GM18502 (cell line): Measurements from ENCODE around the gene MTO1.
A peak's percentile ranks its signal among the peaks of the same experiment; 100 is the strongest.
"Not testable (repeated sequence)": the region's sequence is repeated elsewhere in the genome, so short reads cannot be mapped to it uniquely, and the experiment has no call there.

Experiments
- ATAC-seq: cut with Tn5 transposase; IDR thresholded peaks from one replicate; pipeline ENCODE4 v1.9.1; 2021; ENCODE audit warnings: mild to moderate bottlenecking; ENCODE audit not compliant: unreplicated experiment, poor library complexity

The MTO1 gene

DNA sequence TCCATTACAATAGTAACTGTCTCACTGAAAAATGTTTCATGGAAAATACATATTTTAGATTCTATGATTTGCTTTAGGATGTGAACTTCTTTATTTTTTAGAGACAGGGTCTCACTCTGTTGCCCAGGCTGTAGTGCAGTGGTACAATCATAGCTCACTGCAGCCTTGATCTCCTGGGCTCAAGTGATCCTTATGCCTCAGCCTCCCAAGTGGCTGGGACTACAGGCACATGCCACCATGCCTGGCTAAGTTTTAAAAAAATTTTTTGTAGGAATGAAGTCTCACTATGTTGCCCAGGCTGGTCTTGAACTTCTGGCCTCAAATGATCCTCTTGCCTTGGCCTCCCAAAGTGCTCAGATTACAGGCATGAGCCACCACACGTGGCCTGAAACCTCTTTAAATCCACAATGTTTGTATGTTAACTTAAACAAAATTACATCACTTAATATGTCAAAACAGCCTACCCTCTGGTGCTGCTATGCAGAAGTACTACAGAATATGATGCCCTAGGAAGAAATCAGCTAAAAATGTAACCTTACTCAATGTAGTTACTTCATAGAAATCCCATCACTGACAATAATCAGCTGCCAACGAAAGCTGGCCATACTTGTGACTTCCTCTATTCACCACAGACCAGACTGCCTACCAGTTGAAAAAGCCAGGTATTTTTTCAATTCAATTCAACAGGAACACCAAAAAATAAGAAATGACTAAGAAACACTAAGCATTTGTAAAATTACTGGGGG, 41.7 kb downstream of the MTO1 start:
- ATAC-seq, result no peak

DNA sequence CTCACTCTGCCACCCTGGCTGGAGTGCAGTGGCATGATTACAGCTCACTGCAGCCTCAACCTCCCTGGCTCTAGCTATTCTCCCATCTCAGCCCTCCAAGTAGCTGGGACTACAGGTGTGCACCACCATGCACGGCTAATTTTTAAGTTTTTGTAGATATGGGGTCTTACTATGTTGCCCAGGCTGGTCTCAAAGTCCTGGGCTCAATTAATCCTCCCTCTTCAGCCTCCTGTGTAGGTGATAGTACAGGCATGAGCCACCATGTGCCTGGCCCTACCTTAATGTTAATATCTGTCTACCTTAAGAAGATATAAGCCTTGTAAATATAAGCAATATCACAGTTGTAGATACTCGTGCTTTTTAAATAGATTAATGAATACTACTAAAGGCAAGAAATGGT, 42.6 kb downstream of the MTO1 start:
- no peak for ATAC-seq

GRCh38 chr6:73505142-73505541, 43.6 kb downstream of the MTO1 start:
- ATAC-seq, result no peak

- ATAC-seq, result not testable (repeated sequence)
These were observed 44.2 kb downstream of the MTO1 start for GRCh38 chr6:73505705-73506104.

- no peak for ATAC-seq
These were observed 44.7 kb downstream of the MTO1 start for GRCh38 chr6:73506246-73506645.

GRCh38 chr6:73508776-73509175, 47.2 kb downstream of the MTO1 start:
- ATAC-seq, result no peak

DNA sequence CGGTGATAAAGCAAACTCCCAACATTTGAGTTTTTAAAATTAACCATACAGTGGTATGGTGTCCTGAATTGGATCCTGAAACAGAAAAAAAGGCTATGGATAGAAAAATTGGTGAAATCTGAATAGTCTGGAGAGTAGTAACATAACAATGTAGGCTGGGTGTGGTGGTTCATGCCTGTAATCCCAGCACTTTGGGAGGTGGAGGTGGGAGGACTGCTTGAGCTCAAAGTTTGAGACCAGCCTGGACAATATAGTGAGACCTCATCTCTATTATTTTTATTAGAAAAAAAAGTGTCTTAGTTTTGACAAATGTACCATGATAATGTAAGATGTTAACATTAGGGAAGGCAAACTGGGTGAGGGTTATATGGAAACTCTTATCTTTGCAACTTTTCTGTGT, 48.3 kb downstream of the MTO1 start:
- ATAC-seq, result no peak

DNA sequence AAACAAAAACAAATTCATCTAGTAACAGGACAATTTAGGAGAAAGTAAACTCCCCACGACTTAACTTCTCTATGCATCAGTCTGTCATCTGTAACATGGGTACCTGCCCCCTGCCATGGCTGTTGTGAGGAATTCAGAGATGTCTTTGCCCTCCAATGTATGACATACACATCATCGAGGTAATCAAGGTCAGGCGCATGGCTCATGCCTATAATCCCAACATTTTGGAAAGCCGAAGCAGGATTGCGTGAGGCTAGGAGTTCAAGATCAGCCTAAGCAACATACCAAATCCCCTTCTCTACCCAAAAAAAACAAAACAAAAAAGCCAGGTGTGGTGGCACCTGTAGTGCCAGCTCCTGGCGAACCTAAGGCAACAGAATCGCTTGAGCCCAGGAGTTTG, 50.3 kb downstream of the MTO1 start:
- ATAC-seq, result no peak

DNA sequence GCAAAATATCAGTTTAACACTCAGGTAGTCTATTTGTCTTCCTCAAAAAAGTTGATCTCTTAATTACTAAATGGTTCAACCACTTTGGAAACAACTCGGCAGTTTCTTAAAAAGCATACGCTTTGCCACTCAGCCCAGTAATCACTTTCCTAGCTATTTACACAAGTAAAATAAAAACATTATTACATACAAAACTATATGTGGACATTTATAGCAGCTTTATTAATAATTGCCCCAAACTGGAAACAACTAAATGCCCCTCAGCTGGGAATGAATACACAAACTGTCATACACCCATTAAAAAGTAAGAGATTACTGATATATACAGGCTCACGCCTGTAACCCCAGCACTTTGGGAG, 51.9 kb downstream of the MTO1 start:
- no peak for ATAC-seq

- peak; percentile 21 for ATAC-seq
These were observed 53.2 kb downstream of the MTO1 start for GRCh38 chr6:73514746-73515110.

- ATAC-seq, result peak; percentile 52
These were observed 53.7 kb downstream of the MTO1 start for GRCh38 chr6:73515204-73515655.

DNA sequence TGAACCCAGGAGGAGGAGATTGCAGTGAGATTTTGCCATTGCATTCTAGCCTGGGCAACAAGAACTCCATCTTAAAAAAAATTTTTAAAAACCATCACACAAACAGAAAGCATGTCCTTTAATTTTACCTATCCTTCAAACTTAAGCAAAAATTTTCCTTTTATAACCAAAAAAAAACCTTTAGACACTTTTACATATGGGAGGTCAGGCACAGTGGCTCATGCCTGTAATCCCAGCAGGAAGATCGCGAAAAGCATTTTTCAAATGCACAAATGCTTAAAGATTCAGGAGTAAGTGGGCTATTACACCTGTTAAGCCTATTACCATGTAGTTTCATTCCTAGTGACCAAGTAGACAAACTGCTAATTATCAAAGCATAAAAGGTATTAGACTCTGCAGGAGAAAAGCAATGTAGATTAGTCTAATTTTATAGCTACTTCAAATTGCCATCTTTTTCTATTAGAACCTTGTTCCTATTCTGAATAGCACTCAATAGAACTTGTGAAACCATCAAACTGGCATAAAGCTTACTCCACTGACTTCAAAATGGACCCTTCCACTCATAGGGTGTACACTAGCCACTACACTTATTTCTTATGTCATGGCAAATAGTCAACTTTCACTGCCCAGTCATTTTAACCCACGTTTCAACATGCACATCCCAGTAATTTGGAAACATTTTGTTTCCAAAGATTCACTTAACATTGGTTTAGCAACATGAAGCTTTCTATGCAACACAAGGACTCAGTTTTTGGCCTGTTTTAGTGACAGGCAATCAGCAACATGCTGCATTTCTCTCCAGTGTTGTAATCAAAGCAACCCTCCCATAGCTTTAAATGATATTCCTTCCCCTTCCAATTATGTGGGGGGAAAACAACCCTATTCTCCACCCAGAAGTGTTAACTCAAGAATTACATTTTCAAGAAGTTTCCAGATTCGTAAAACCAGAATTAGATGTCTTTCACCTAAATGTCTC, 55.3 kb downstream of the MTO1 start:
- ATAC-seq, result no peak

- not testable (repeated sequence) for ATAC-seq
These were observed 56.8 kb downstream of the MTO1 start for GRCh38 chr6:73518100-73518981.

DNA sequence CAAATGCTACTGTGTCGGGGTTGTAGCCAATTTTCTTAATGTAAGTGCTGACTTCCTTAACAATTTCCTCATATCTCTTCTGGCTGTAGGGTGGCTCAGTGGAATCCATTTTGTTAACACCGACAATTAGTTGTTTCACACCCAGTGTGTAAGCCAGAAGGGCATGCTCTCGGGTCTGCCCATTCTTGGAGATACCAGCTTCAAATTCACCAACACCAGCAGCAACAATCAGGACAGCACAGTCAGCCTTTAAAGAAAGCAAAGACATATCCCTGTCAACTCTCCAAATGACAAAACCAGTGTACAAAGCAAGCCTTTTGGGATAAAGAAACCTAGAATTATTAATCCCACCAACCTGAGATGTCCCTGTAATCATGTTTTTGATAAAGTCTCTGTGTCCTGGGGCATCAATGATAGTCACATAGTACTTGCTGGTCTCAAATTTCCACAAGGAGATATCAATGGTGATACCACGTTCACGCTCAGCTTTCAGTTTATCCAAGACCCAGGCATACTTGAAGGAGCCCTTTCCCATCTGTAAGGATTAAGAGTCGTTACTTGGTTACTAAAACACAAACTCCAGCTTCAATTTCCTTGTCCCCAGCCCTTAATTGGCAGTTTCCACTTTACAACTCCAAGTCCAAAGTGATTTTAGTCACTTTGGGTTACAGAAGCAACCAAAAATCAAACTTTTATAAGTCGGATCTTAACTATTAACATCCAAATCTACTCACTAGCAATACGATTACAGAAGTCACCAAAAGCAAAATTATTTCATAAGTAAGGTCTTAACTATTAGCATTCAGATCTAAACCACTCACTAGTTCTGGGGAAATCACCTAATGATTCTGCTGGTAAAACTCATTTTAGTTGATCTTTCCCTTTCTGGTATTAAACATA, 57.7 kb downstream of the MTO1 start:
- ATAC-seq, result not testable (repeated sequence)

GRCh38 chr6:73519926-73520687, 58.6 kb downstream of the MTO1 start:
- ATAC-seq, result peak; percentile 12

DNA sequence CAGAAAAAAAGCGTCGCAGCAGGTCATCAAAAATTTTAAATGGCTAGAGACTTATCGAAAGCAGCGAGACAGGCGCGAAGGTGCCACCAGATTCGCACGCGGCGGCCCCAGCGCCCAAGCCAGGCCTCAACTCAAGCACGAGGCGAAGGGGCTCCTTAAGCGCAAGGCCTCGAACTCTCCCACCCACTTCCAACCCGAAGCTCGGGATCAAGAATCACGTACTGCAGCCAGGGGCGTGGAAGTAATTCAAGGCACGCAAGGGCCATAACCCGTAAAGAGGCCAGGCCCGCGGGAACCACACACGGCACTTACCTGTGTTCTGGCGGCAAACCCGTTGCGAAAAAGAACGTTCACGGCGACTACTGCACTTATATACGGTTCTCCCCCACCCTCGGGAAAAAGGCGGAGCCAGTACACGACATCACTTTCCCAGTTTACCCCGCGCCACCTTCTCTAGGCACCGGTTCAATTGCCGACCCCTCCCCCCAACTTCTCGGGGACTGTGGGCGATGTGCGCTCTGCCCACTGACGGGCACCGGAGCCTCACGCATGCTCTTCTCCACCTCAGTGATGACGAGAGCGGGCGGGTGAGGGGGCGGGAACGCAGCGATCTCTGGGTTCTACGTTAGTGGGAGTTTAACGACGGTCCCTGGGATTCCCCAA, 59.3 kb downstream of the MTO1 start, which contains the start of gene EEF1A1:
EEF1A1 (minus strand) TSS at position 345 of the 663 bp plus-strand sequence. CDS start 1,006 bp downstream, outside the sequence.
- peak; percentile 67 for ATAC-seq

DNA sequence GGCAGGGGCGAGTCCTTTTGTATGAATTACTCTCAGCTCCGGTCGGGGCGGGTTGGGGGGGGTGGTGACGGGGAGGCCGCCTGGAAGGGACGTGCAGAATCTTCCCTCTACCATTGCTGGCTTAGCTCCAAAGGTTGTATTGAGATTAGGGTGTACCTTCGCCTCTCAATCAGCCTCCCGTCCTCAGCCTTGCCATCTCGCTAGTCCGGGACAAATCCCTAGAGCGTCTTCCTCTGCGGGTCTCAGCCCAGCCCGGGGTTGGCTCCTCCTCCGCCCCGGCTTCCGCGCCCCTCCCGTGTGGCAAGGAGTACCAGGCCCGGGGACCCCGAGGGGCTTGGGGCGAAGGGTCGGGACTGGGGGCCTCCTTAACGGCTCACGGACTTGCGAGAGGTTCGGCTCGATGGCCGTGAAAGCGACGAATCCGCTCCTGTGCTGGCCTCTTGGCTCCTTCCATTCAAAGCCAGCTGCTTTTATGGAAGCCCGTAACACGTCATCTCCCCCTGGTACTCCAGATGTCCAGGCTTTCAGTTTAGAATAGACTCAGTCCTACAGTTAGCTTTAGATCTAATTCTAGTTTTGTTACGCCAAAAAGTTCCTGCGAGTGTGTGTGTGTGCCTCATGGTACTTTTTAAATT, 59.9 kb downstream of the MTO1 start:
- ATAC-seq, result peak; percentile 39
